ENCODE results near the gene LRMDA. TPM values are rescaled to one million over a fixed set of nuclear protein-coding genes. Genes with fewer than 3 reads are reported as not detected.

Gene LRMDA
- polyA plus RNA-seq, 3 donors, result 39.8 to 59.6 (median 56.4) TPM

GRCh38 chr10:75643944-75644692, 212.7 kb downstream of the LRMDA start:
- peaks cover 0 to 1% (median 0%) of the 10 kb centered on the region in 7 donors for H3K9me3 Mint-ChIP-seq
- H3K4me3 Mint-ChIP-seq, result no peak overlapping the region
- peak overlapping the region in 1 of 7 donors; percentile 36 for H3K27ac Mint-ChIP-seq
- Histone ChIP-seq H3K36me3 (replicated peaks in 1 of 2; ENCODE audit: control insufficient read depth in 1 of 2, insufficient read depth in 2 of 2, low read length in 2 of 2) (peaks cover 0 to 6% of the 10 kb centered on the region in 2 donors), H2AFZ (ENCODE audit: insufficient read depth, low read depth, low read length, poor library complexity, severe bottlenecking) (no peak overlapping the region), H3K79me2 (ENCODE audit: insufficient read depth, low read length) (peaks cover 24% of the 10 kb centered on the region), H3K9me3 (replicated peaks in 1 of 2; ENCODE audit: control insufficient read depth in 1 of 2, insufficient read depth in 1 of 2, low read length in 2 of 2) (no peaks in the 10 kb centered on the region), H3K4me2 (replicated peaks; ENCODE audit: extremely low read depth, low read length, poor library complexity, severe bottlenecking) (no peak overlapping the region), H3K4me1 (ENCODE audit: control insufficient read depth in 1 of 2, insufficient read depth in 2 of 2, low read length in 2 of 2) (peaks cover 12 to 16% of the 10 kb centered on the region in 2 donors), H3K27ac (ENCODE audit: low read depth in 1 of 2, low read length in 2 of 2) (no peak overlapping the region), H3K9ac (ENCODE audit: insufficient read depth, low read length, poor library complexity, severe bottlenecking) (no peak overlapping the region), H3K4me3 (replicated peaks in 1 of 3; ENCODE audit: low read depth in 2 of 3, low read length in 3 of 3) (no peak overlapping the region), H3K27me3 (ENCODE audit: control insufficient read depth in 2 of 2, insufficient read depth in 2 of 2, low read length in 2 of 2) (no peaks in the 10 kb centered on the region), H4K20me1 (ENCODE audit: insufficient read depth, low read length) (peaks cover 8% of the 10 kb centered on the region)
- peaks cover 5 to 16% of the 10 kb centered on the region in 2 donors for H3K36me3 Mint-ChIP-seq
- DNase-seq, result no peak
- intact Hi-C loops (cut with micrococcal nuclease), result no loop called here
- peaks cover 16% of the 10 kb centered on the region for H3K4me1 Mint-ChIP-seq
- no peaks in the 10 kb centered on the region for H3K27me3 Mint-ChIP-seq (ENCODE audit: low read depth in 3 of 3)
- no peak for TF ChIP-seq CTCF (IDR thresholded peaks at IDR 0.05)
- WGBS (ENCODE audit: insufficient coverage), result 100% methylated on average over 1 of the region's 5 CpGs

- H3K4me2 ChIP-seq (replicated peaks; ENCODE audit: extremely low read depth, low read length, poor library complexity, severe bottlenecking), result no peak overlapping the region
- Mint-ChIP-seq H3K36me3 (peaks cover 5 to 13% of the 10 kb centered on the region in 2 donors), H3K4me3 (no peak overlapping the region), H3K27me3 (ENCODE audit: low read depth in 3 of 3) (no peaks in the 10 kb centered on the region), H3K4me1 (peaks cover 25% of the 10 kb centered on the region), H3K9me3 (peaks cover 0 to 1% (median 0%) of the 10 kb centered on the region in 7 donors), H3K27ac (peak overlapping the region in 1 of 7 donors; percentile 10)
- DNase-seq, result no peak
- intact Hi-C loops (cut with micrococcal nuclease), result no loop called here
- peaks cover 8% of the 10 kb centered on the region for H4K20me1 ChIP-seq (ENCODE audit: insufficient read depth, low read length)
- no peaks in the 10 kb centered on the region for H3K27me3 ChIP-seq (ENCODE audit: control insufficient read depth in 2 of 2, insufficient read depth in 2 of 2, low read length in 2 of 2)
- no CpG with 5 or more reads among the region's 1 CpG for WGBS (ENCODE audit: insufficient coverage)
- peaks cover 20% of the 10 kb centered on the region for H3K79me2 ChIP-seq (ENCODE audit: insufficient read depth, low read length)
- peaks cover 12 to 24% of the 10 kb centered on the region in 2 donors for H3K4me1 ChIP-seq (ENCODE audit: control insufficient read depth in 1 of 2, insufficient read depth in 2 of 2, low read length in 2 of 2)
- H3K36me3 ChIP-seq (replicated peaks in 1 of 2; ENCODE audit: control insufficient read depth in 1 of 2, insufficient read depth in 2 of 2, low read length in 2 of 2), result peaks cover 0 to 6% of the 10 kb centered on the region in 2 donors
- no peak for TF ChIP-seq CTCF (IDR thresholded peaks at IDR 0.05)
- H3K4me3 ChIP-seq (replicated peaks in 1 of 3; ENCODE audit: low read depth in 2 of 3, low read length in 3 of 3), result no peak overlapping the region
- H2AFZ ChIP-seq (ENCODE audit: insufficient read depth, low read depth, low read length, poor library complexity, severe bottlenecking), result no peak overlapping the region
- H3K27ac ChIP-seq (ENCODE audit: low read depth in 1 of 2, low read length in 2 of 2), result no peak overlapping the region
- H3K9ac ChIP-seq (ENCODE audit: insufficient read depth, low read length, poor library complexity, severe bottlenecking), result no peak overlapping the region
- no peaks in the 10 kb centered on the region for H3K9me3 ChIP-seq (replicated peaks in 1 of 2; ENCODE audit: control insufficient read depth in 1 of 2, insufficient read depth in 1 of 2, low read length in 2 of 2)
Observed at GRCh38 chr10:75645704-75646103, 214.3 kb downstream of the LRMDA start.

All from CD14-positive monocyte (primary cell).